Liver (tissue), 9 donors: ENCODE data around the gene CETN2. TPM values are rescaled to one million over a fixed set of nuclear protein-coding genes. Genes with fewer than 3 reads are reported as not detected.

Experiments
- DNase-seq: peaks from one replicate; pipeline ENCODE4 v3.0.0-alpha.2; 2017; ENCODE audit warnings: low spot score
- H3K27ac ChIP-seq, 2 donors: one replicate each; pipeline ENCODE4 v1.7.0; 2013; ENCODE audit warnings: inconsistent platforms in 2 of 2, low read length in 2 of 2, control low read depth in 1 of 2, low read depth in 1 of 2, mild to moderate bottlenecking in 1 of 2
- H3K27me3 ChIP-seq, 4 donors: one replicate each; pipeline versions ENCODE4 v1.6.1 to v1.7.0; 2013; ENCODE audit warnings: low read length in 3 of 4, inconsistent platforms in 1 of 4, mild to moderate bottlenecking in 1 of 4, moderate library complexity in 1 of 4; ENCODE audit not compliant: control insufficient read depth in 4 of 4, insufficient read depth in 4 of 4
- H3K36me3 ChIP-seq, 4 donors: one replicate each; pipeline versions ENCODE4 v1.6.1 to v1.7.0; 2013; ENCODE audit warnings: low read length in 3 of 4, mild to moderate bottlenecking in 3 of 4, low read depth in 1 of 4, moderate library complexity in 1 of 4; ENCODE audit not compliant: control insufficient read depth in 4 of 4, insufficient read depth in 3 of 4
- H3K4me1 ChIP-seq, 4 donors: one replicate each; pipeline versions ENCODE4 v1.6.1 to v1.7.0; 2013; ENCODE audit warnings: low read length in 3 of 4, mild to moderate bottlenecking in 3 of 4, moderate library complexity in 1 of 4; ENCODE audit not compliant: control insufficient read depth in 4 of 4, insufficient read depth in 4 of 4
- H3K4me3 ChIP-seq, 3 donors: one replicate each; pipeline versions ENCODE4 v1.6.1 to v1.7.0; 2013; ENCODE audit warnings: low read length in 3 of 3, control low read depth in 1 of 3, low read depth in 1 of 3, mild to moderate bottlenecking in 1 of 3
- H3K9ac ChIP-seq, 2 donors: one replicate each; pipeline ENCODE4 v1.7.0; 2013; ENCODE audit warnings: low read length in 2 of 2, mild to moderate bottlenecking in 2 of 2, moderate library complexity in 2 of 2, control low read depth in 1 of 2, low read depth in 1 of 2
- H3K9me3 ChIP-seq, 4 donors: one replicate each; pipeline versions ENCODE4 v1.6.1 to v1.7.0; 2013; ENCODE audit warnings: low read length in 3 of 4; ENCODE audit not compliant: control insufficient read depth in 4 of 4
- EGR1 ChIP-seq, 2 donors: IDR thresholded peaks; 2 replicates each; pipeline ENCODE4 v1.6.1; 2016 to 2018; ENCODE audit warnings: antibody characterized with exemption in 2 of 2, low read depth in 2 of 2
- FOXA1 ChIP-seq: IDR thresholded peaks from 2 replicates; pipeline ENCODE4 v1.6.1; 2016; ENCODE audit warnings: antibody characterized with exemption
- FOXA2 ChIP-seq: IDR thresholded peaks from 2 replicates; pipeline ENCODE4 v1.6.1; 2016; ENCODE audit warnings: antibody characterized with exemption
- GABPA ChIP-seq, 2 donors: IDR thresholded peaks in 1 of 2; conservative IDR thresholded peaks in 1 of 2; 2 replicates each; pipeline ENCODE4 v1.6.1; 2016; ENCODE audit warnings: antibody characterized with exemption in 2 of 2, mild to moderate bottlenecking in 1 of 2, moderate library complexity in 1 of 2
- HNF4A ChIP-seq, 2 donors: conservative IDR thresholded peaks; 2 replicates each; pipeline ENCODE4 v1.6.1; 2016; ENCODE audit warnings: antibody characterized with exemption in 2 of 2, mild to moderate bottlenecking in 2 of 2
- HNF4G ChIP-seq: IDR thresholded peaks from 2 replicates; pipeline ENCODE4 v1.6.1; 2016; ENCODE audit warnings: antibody characterized with exemption
- RAD21 ChIP-seq, 2 donors: IDR thresholded peaks; 2 replicates each; pipeline ENCODE4 v1.6.1; 2016; ENCODE audit warnings: antibody characterized with exemption in 2 of 2, mild to moderate bottlenecking in 2 of 2
- RXRA ChIP-seq, 2 donors: IDR thresholded peaks; 2 replicates each; pipeline ENCODE4 v1.6.1; 2017 to 2018; ENCODE audit warnings: antibody characterized with exemption in 2 of 2, mild to moderate bottlenecking in 1 of 2
- SP1 ChIP-seq: IDR thresholded peaks from 2 replicates; pipeline ENCODE4 v1.6.1; 2018; ENCODE audit warnings: antibody characterized with exemption, mild to moderate bottlenecking
- TAF1 ChIP-seq: conservative IDR thresholded peaks from 2 replicates; pipeline ENCODE4 v1.6.1; 2016; ENCODE audit warnings: antibody characterized with exemption, mild to moderate bottlenecking
- YY1 ChIP-seq: IDR thresholded peaks from 2 replicates; pipeline ENCODE4 v1.6.1; 2016; ENCODE audit warnings: antibody characterized with exemption, mild to moderate bottlenecking
- WGBS: extraction: QIAGEN DNeasy Blood & Tissue Kit; methylation state at CpG from one replicate; pipeline ENCODE4 v1.1.7; 2013; 5-methylcytosine and 5-hydroxymethylcytosine counted together
- polyA plus RNA-seq, 2 donors: library from polyadenylated mRNA; stranded (reverse) in 1 of 2; unstranded in 1 of 2; fragments of 200-250 nt in 1 of 2; fragments of >200 nt in 1 of 2; fragmentation: Nextera tagmentation in 1 of 2; extraction: Ambion mirVana in 1 of 2; gene quantifications; one replicate each; pipeline versions ENCODE4 v1.2.1 to v1.2.3, GENCODE V29; 2013 to 2015
- total RNA-seq, 2 donors: library from RNA; depleted of rRNA; stranded (reverse); fragments of >200 nt; gene quantifications; one replicate each; pipeline ENCODE4 v1.2.3, GENCODE V29; 2014
- TF ChIP-seq, protein P1 (sequence below): IDR thresholded peaks from 2 replicates; pipeline ENCODE4 v1.6.1; 2016; ENCODE audit warnings: antibody characterized with exemption, mild to moderate bottlenecking
- TF ChIP-seq, protein P2 (sequence below): IDR thresholded peaks from 2 replicates; pipeline ENCODE4 v1.6.1; 2016; ENCODE audit warnings: antibody characterized with exemption
- TF ChIP-seq, protein P3 (sequence below): IDR thresholded peaks from 2 replicates; pipeline ENCODE4 v1.6.1; 2016; ENCODE audit warnings: antibody characterized with exemption
- donor health status: healthy.
- donor health status: healthy.
- donor health status: healthy.
- donor health status: healthy.
- donor health status: healthy.

CETN2 gene
- total and polyA plus RNA-seq, 4 donors: 10.1 to 24.3 (median 13.7) TPM

DNA sequence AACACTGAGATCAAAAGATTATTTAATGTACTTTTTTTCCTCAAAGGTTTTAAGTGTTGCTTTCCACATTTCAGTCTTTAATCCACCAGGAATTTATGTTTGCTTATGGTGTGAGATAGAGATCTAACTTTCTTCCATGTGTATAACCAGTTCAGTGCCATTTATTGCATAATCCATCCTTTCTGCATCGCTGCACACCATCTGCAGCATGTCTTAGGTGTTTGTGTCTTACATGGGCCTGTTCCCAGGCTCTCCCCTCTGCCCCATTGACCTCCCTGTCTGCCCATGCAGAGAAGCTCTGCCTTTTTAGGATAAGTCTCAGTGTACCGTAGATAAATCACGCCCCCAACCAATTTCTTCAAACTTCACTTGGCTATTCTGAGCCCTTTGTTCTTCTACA, 30.6 kb upstream of the CETN2 start (continued):
- TF ChIP-seq, protein P1, sequence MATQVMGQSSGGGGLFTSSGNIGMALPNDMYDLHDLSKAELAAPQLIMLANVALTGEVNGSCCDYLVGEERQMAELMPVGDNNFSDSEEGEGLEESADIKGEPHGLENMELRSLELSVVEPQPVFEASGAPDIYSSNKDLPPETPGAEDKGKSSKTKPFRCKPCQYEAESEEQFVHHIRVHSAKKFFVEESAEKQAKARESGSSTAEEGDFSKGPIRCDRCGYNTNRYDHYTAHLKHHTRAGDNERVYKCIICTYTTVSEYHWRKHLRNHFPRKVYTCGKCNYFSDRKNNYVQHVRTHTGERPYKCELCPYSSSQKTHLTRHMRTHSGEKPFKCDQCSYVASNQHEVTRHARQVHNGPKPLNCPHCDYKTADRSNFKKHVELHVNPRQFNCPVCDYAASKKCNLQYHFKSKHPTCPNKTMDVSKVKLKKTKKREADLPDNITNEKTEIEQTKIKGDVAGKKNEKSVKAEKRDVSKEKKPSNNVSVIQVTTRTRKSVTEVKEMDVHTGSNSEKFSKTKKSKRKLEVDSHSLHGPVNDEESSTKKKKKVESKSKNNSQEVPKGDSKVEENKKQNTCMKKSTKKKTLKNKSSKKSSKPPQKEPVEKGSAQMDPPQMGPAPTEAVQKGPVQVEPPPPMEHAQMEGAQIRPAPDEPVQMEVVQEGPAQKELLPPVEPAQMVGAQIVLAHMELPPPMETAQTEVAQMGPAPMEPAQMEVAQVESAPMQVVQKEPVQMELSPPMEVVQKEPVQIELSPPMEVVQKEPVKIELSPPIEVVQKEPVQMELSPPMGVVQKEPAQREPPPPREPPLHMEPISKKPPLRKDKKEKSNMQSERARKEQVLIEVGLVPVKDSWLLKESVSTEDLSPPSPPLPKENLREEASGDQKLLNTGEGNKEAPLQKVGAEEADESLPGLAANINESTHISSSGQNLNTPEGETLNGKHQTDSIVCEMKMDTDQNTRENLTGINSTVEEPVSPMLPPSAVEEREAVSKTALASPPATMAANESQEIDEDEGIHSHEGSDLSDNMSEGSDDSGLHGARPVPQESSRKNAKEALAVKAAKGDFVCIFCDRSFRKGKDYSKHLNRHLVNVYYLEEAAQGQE: no peak
- TF ChIP-seq, protein P2, sequence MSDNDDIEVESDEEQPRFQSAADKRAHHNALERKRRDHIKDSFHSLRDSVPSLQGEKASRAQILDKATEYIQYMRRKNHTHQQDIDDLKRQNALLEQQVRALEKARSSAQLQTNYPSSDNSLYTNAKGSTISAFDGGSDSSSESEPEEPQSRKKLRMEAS: no peak
- no peak for TF ChIP-seq HNF4A (conservative IDR thresholded peaks at IDR 0.05)

DNA sequence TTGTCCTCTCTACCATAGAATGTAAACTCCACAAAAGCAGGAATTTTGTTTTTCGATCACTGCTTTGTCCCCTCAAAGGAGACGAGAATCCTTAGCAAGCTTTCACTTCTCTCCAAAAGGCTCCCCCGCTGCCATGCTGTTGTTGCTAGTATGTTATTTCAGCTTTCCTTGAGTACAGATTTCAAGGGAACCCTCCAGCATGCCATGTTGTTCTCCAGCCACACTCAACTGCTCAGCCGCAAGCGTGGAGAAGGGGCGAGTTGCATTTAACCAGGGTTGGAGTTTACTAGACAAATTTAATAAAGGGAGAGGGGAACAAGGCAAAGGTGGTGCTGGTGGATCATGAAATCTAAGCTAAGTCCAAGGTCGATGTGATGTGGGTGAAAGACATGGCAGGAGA, 23.4 kb upstream of the CETN2 start:
- WGBS: 98% methylated on average over 7 of the region's 7 CpGs
- TF ChIP-seq HNF4G (no peak), FOXA2 (no peak), YY1 (no peak), SP1 (no peak), RXRA (IDR thresholded peaks at IDR 0.05) (no peak), FOXA1 (no peak), HNF4A (conservative IDR thresholded peaks at IDR 0.05) (no peak), EGR1 (IDR thresholded peaks at IDR 0.05; ENCODE audit: low read depth in 2 of 2) (no peak), GABPA (IDR thresholded peaks at IDR 0.05 in 1 of 2, conservative IDR thresholded peaks at IDR 0.05 in 1 of 2) (no peak)
- TF ChIP-seq, protein P2: no peak
- TF ChIP-seq, protein P3, sequence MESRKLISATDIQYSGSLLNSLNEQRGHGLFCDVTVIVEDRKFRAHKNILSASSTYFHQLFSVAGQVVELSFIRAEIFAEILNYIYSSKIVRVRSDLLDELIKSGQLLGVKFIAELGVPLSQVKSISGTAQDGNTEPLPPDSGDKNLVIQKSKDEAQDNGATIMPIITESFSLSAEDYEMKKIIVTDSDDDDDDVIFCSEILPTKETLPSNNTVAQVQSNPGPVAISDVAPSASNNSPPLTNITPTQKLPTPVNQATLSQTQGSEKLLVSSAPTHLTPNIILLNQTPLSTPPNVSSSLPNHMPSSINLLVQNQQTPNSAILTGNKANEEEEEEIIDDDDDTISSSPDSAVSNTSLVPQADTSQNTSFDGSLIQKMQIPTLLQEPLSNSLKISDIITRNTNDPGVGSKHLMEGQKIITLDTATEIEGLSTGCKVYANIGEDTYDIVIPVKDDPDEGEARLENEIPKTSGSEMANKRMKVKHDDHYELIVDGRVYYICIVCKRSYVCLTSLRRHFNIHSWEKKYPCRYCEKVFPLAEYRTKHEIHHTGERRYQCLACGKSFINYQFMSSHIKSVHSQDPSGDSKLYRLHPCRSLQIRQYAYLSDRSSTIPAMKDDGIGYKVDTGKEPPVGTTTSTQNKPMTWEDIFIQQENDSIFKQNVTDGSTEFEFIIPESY: no peak
- H3K9ac ChIP-seq: no peak overlapping the region

DNA sequence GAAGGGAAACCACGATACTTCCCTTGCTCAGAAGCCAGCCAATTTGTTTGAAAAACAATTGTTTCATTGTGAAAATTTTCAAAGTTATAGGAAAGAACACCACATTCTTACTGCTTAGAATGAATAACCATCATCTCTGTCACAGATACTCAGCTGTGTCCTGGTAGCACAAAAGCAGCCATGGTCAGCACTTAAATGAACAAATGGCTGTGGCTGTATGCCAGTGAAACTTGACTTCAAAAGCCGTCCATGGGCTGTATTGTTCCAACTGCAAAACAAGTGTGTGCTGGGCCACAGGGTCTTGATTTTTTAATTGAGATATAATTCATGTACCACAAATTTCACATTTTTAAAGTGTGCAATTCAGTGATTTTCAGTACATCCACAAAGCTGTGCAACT, 19.9 kb upstream of the CETN2 start:
- 97% methylated on average over 2 of the region's 2 CpGs for WGBS
- H3K36me3 ChIP-seq: peaks cover 11 to 33% (median 21%) of the 10 kb centered on the region in 4 donors

More for the DNA sequence above, 23.4 kb upstream of the CETN2 start:
- Histone ChIP-seq H3K27ac (no peak overlapping the region), H3K36me3 (peaks cover 11 to 34% (median 24%) of the 10 kb centered on the region in 4 donors), H3K4me3 (no peak overlapping the region), H3K9me3 (no peaks in the 10 kb centered on the region), H3K4me1 (no peaks in the 10 kb centered on the region), H3K27me3 (no peaks in the 10 kb centered on the region)
- no peak for DNase-seq

More for the DNA sequence above, 19.9 kb upstream of the CETN2 start:
- H3K4me1 ChIP-seq: no peaks in the 10 kb centered on the region
- H3K9ac ChIP-seq: no peak overlapping the region
- H3K9me3 ChIP-seq: no peaks in the 10 kb centered on the region
- no peak for DNase-seq
- no peaks in the 10 kb centered on the region for H3K27me3 ChIP-seq
- no peak for TF ChIP-seq SP1
- TF ChIP-seq HNF4G: no peak
- TF ChIP-seq FOXA1: no peak
- TF ChIP-seq TAF1: no peak
- no peak for TF ChIP-seq FOXA2
- TF ChIP-seq RAD21 (IDR thresholded peaks at IDR 0.05): no peak
- TF ChIP-seq, protein P2: no peak
- TF ChIP-seq HNF4A (conservative IDR thresholded peaks at IDR 0.05): no peak
- TF ChIP-seq GABPA (IDR thresholded peaks at IDR 0.05 in 1 of 2, conservative IDR thresholded peaks at IDR 0.05 in 1 of 2): no peak
- TF ChIP-seq YY1: no peak
- TF ChIP-seq RXRA (IDR thresholded peaks at IDR 0.05): no peak
- no peak overlapping the region for H3K27ac ChIP-seq
- H3K4me3 ChIP-seq: no peak overlapping the region
